Testis (tissue), 3 donors: ENCODE measurements around the gene HEMK1. TPM values are rescaled to one million over a fixed set of nuclear protein-coding genes. Genes with fewer than 3 reads are reported as not detected.

Experiments
- DNase-seq: peaks from one replicate; pipeline ENCODE4 v3.0.0-alpha.2; 2019
- H3K27ac ChIP-seq, 2 donors: fragments of 200-600 bp; sonication (generic); one replicate each; pipeline ENCODE4 v1.5.1; 2019
- H3K27me3 ChIP-seq: fragments of 200-600 bp; sonication (generic); one replicate; pipeline ENCODE4 v1.5.1; 2019
- H3K36me3 ChIP-seq: fragments of 200-600 bp; sonication (generic); one replicate; pipeline ENCODE4 v1.5.1; 2017; ENCODE audit warnings: low read depth; ENCODE audit errors: missing control alignments
- H3K4me1 ChIP-seq: fragments of 200-600 bp; sonication (generic); one replicate; pipeline ENCODE4 v1.5.1; 2019
- H3K4me3 ChIP-seq, 2 donors: fragments of 200-600 bp; sonication (generic); one replicate each; pipeline ENCODE4 v1.5.1; 2017 to 2019
- H3K9me3 ChIP-seq: fragments of 200-600 bp; sonication (generic); one replicate; pipeline ENCODE4 v1.5.1; 2017
- POLR2A ChIP-seq: fragments of 450-650 bp; IDR thresholded peaks from one replicate; pipeline ENCODE4 v1.6.1; 2017; ENCODE audit warnings: antibody characterized with exemption, mild to moderate bottlenecking, moderate library complexity
- WGBS, 2 donors: methylation state at CpG; one replicate each; pipeline ENCODE4 v1.1.5; 2018; 5-methylcytosine and 5-hydroxymethylcytosine counted together
- intact Hi-C: fragments of 100-400 bp; cut with DNase I; formaldehyde crosslinking; loops from one replicate; pipeline ENCODE4 v1.15.1; 2023; ENCODE audit warnings: low total_unique reads
- polyA plus RNA-seq: library from polyadenylated mRNA; stranded (reverse); fragments of 350-450 nt; fragmentation: Illumina TruSeq; extraction: RNeasy Lipid Tissue Mini Kit (QIAGEN cat#74804); gene quantifications from one replicate; pipeline ENCODE4 v1.2.3, GENCODE V29; 2014; ENCODE audit warnings: low read depth, low replicate concordance; ENCODE audit not compliant: insufficient read depth
- total RNA-seq, 2 donors: library from RNA; depleted of rRNA; stranded (reverse); fragments of >200 nt; gene quantifications; one replicate each; pipeline ENCODE4 v1.2.3, GENCODE V29; 2016
- TF ChIP-seq, protein P1 (sequence below), 3 experiments: fragments of 450-650 bp in 2 of 3; fragments of 200-600 bp in 1 of 3; sonication (generic) in 1 of 3; IDR thresholded peaks; one replicate each; pipeline ENCODE4 v1.5.1; 2016 to 2019; ENCODE audit warnings: antibody characterized with exemption in 3 of 3, mild to moderate bottlenecking in 2 of 3, moderate library complexity in 1 of 3

Gene HEMK1
- total and polyA plus RNA-seq, 3 donors from 2014 or later: 12.8 to 25.7 (median 13.1) TPM

DNA sequence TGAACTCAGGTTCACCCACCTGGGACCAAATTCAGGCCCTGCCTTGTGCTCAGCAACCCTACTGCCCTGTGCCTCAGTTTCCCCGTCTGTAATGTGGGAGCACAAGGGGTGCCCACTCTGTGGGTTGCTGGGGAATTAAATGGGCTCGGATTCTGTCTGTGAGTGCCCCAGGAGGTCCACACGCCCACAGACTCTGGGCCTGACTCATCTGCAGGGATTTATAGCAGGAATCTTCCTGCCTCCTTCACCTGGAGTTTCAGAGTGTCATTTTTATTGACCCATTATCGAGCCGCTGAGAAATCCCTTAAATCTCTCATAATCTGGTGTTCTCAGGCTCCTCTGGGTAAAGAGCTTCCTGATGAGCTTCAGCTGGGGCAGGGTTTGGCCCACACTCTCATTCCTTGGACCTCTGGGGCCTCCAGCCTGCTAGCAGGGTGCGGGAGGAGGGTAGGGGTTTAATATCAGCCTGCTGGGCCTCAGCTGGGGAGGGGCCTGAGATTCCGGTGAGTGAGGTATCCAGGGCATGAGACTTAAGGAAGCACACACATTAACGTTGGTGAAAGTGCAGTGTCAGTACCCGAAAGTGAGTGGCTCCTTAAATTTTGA, 18.2 kb upstream of the HEMK1 start:
- intact Hi-C loops: no loop called here
- H3K9me3 ChIP-seq: no peaks in the 10 kb centered on the region
- WGBS, 2 donors: 65% methylated on average over 9 of the region's 9 CpGs
- H3K36me3 ChIP-seq: no peaks in the 10 kb centered on the region
- H3K27ac ChIP-seq: no peak overlapping the region
- no peaks in the 10 kb centered on the region for H3K4me1 ChIP-seq
- no peak overlapping the region for H3K4me3 ChIP-seq
- no peak for TF ChIP-seq POLR2A
- TF ChIP-seq, protein P1, sequence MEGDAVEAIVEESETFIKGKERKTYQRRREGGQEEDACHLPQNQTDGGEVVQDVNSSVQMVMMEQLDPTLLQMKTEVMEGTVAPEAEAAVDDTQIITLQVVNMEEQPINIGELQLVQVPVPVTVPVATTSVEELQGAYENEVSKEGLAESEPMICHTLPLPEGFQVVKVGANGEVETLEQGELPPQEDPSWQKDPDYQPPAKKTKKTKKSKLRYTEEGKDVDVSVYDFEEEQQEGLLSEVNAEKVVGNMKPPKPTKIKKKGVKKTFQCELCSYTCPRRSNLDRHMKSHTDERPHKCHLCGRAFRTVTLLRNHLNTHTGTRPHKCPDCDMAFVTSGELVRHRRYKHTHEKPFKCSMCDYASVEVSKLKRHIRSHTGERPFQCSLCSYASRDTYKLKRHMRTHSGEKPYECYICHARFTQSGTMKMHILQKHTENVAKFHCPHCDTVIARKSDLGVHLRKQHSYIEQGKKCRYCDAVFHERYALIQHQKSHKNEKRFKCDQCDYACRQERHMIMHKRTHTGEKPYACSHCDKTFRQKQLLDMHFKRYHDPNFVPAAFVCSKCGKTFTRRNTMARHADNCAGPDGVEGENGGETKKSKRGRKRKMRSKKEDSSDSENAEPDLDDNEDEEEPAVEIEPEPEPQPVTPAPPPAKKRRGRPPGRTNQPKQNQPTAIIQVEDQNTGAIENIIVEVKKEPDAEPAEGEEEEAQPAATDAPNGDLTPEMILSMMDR (IDR thresholded peaks at IDR 0.05): no peak
- DNase-seq: no peak
- no peaks in the 10 kb centered on the region for H3K27me3 ChIP-seq

DNA sequence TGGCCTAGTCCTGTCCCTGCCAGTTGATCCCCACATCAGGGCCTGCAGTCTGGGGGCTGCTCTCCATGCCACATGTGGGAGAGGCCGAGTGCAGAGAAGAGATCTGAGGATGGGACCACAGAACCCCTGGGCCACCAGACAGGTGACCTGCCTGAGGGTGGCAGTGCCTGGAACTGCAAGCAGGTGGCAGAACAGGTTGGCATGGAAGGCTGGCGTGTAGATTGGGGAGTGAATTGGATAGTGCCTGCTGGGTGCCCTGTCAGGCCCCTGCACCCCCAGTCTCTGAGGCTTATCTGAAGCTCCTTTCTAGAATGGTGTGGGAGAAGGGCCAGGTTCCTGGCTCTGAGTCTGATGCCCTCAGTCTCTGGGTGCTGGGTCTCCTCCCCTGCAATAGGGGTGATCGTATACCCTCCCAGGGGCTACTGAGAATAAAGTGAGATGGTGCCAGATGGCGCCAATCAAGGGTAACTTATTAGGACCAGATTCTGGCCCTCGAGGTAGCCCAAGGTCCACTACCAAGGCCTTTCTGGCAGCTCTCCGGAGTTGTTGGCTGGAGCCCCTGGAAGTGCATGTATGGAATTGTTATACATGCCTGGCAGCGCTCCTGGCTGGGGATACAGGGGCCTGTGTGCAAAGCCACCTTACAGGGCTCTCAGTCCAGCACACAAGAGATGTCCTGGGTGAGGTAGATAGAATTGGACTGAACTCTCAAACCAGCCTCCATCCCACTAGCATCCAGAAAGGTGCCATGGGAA, 17.5 kb upstream of the HEMK1 start:
- Histone ChIP-seq H3K27ac (no peak overlapping the region), H3K4me3 (no peak overlapping the region), H3K36me3 (no peaks in the 10 kb centered on the region), H3K4me1 (no peaks in the 10 kb centered on the region), H3K9me3 (no peaks in the 10 kb centered on the region), H3K27me3 (no peaks in the 10 kb centered on the region)
- TF ChIP-seq, protein P1 (IDR thresholded peaks at IDR 0.05): peak in 1 of 3 experiments; percentile 12
- no peak for TF ChIP-seq POLR2A
- intact Hi-C loops: no loop called here
- no peak for DNase-seq
- 81 to 86% methylated on average over 6 to 7 of the region's 7 CpGs for WGBS, 2 donors

DNA sequence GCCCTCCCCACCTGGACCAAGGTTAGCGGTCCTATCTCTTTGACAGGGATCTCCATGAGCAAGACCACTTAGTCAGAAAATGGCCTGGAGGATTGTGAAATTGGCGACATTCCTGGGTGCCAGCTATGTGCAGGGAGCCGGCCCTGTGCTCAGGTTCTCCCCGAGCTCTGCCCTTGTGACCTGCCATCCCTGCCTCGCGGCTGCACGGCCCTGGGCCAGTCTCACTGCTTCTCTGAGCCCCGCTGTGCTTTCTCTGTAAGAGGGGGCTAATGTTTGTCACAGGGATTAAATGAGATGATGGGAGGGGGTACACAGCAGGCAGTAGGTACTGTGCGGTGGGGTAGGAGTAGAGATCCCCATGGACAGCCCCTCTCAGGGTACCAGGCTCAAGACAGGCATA, 16.7 kb upstream of the HEMK1 start:
- H3K36me3 ChIP-seq: no peaks in the 10 kb centered on the region
- no peak overlapping the region for H3K4me3 ChIP-seq
- H3K4me1 ChIP-seq: no peaks in the 10 kb centered on the region
- H3K9me3 ChIP-seq: no peaks in the 10 kb centered on the region
- TF ChIP-seq POLR2A: no peak
- WGBS, 2 donors: 88 to 94% methylated on average over 6 to 9 of the region's 9 CpGs
- H3K27me3 ChIP-seq: no peaks in the 10 kb centered on the region
- H3K27ac ChIP-seq: no peak overlapping the region
- intact Hi-C loops: no loop called here
- DNase-seq: no peak

DNA sequence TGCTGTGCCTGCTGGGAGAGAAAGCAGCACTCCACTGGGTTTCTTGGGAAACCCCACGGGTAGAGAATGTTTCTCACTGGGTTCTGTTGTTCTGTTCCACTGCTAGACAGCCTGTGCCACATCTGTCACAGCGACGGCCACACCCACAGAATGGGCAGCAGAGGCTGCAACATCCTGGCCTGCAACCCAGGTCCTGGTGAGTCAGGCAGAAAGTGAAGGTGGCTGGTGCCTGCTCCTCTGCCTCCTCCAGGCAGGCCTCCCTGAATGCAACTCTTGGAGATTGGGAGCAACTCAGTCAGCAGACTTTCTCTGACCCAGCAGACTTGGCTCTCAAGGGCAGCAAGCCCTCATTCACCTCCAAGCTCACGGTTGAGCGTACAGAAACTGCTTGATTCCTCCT, 14.8 kb upstream of the HEMK1 start:
- intact Hi-C loops: no loop called here
- Histone ChIP-seq H3K27me3 (no peaks in the 10 kb centered on the region), H3K27ac (no peak overlapping the region), H3K9me3 (no peaks in the 10 kb centered on the region), H3K36me3 (no peaks in the 10 kb centered on the region), H3K4me3 (no peak overlapping the region), H3K4me1 (no peaks in the 10 kb centered on the region)
- no peak for DNase-seq
- no peak for TF ChIP-seq POLR2A
- TF ChIP-seq, protein P1 (IDR thresholded peaks at IDR 0.05): no peak
- 87 to 92% methylated on average over 2 to 5 of the region's 5 CpGs for WGBS, 2 donors

DNA sequence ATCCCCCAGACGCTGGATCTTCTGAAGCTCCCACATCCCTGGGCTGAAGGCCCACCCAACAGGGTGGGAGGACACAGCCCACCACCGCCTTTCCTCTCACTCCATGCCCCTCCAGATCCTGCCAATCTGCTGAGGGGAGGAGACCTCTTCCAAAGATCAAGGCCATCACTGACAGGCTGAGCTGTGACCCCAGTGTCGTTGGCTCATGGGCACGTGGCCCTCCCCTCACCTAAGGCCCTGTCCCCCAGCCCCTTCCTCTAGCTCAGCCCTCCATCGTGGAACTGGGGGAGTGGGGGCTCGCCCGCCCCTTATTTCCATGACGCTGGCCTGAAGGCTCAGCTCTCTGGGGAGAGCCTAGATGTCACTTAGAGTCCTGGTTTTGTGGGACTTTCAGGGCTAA, 12.2 kb upstream of the HEMK1 start:
- Histone ChIP-seq H3K36me3 (no peaks in the 10 kb centered on the region), H3K27me3 (no peaks in the 10 kb centered on the region), H3K4me3 (no peak overlapping the region), H3K4me1 (no peaks in the 10 kb centered on the region), H3K27ac (no peak overlapping the region), H3K9me3 (no peaks in the 10 kb centered on the region)
- intact Hi-C loops: no loop called here
- no peak for TF ChIP-seq POLR2A
- TF ChIP-seq, protein P1 (IDR thresholded peaks at IDR 0.05): no peak
- 56 to 83% methylated on average over 7 to 8 of the region's 8 CpGs for WGBS, 2 donors
- no peak for DNase-seq
